ENCODE data around the gene S100PBP. TPM values are rescaled to one million over a fixed set of nuclear protein-coding genes. Genes with fewer than 3 reads are reported as not detected.

S100PBP gene
- total RNA-seq, 3 donors from 2014 or later, result 25.0 to 49.0 (median 29.5) TPM

DNA sequence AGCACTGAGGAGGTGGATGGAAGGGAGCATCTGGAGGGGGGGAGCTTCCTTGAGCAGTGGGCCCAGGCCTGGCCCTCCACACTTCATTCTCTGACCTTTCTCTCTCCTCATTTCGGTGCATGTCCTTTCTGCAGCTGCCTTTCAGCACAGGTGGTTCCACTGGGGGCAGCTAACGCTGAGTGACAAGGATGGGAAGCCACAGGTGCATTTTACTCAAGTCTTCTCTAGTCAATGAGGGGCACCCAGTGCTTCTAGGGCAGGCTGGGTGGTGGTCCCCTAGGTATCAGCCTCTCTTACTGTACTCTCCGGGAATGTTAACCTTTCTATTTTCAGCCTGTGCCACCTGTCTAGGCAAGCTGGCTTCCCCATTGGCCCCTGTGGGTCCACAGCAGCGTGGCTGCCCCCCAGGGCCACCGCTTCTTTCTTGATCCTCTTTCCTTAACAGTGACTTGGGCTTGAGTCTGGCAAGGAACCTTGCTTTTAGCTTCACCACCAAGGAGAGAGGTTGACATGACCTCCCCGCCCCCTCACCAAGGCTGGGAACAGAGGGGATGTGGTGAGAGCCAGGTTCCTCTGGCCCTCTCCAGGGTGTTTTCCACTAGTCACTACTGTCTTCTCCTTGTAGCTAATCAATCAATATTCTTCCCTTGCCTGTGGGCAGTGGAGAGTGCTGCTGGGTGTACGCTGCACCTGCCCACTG is 43.5 kb upstream of the S100PBP start:
- DNase-seq (ENCODE audit: low spot score in 2 of 2), result no peak
- Histone ChIP-seq H3K9me3 (no peaks in the 10 kb centered on the region), H3K4me3 (no peak overlapping the region), H3K4me1 (peaks cover 4 to 6% of the 10 kb centered on the region in 2 donors), H3K27ac (peak overlapping the region; percentile 40 to 73), H3K36me3 (no peaks in the 10 kb centered on the region), H3K27me3 (no peaks in the 10 kb centered on the region)
- TF ChIP-seq, protein P1, sequence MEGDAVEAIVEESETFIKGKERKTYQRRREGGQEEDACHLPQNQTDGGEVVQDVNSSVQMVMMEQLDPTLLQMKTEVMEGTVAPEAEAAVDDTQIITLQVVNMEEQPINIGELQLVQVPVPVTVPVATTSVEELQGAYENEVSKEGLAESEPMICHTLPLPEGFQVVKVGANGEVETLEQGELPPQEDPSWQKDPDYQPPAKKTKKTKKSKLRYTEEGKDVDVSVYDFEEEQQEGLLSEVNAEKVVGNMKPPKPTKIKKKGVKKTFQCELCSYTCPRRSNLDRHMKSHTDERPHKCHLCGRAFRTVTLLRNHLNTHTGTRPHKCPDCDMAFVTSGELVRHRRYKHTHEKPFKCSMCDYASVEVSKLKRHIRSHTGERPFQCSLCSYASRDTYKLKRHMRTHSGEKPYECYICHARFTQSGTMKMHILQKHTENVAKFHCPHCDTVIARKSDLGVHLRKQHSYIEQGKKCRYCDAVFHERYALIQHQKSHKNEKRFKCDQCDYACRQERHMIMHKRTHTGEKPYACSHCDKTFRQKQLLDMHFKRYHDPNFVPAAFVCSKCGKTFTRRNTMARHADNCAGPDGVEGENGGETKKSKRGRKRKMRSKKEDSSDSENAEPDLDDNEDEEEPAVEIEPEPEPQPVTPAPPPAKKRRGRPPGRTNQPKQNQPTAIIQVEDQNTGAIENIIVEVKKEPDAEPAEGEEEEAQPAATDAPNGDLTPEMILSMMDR (IDR thresholded peaks at IDR 0.05), result no peak
- TF ChIP-seq POLR2AphosphoS5 (IDR thresholded peaks at IDR 0.05), result no peak
- no peak for TF ChIP-seq POLR2A (IDR thresholded peaks at IDR 0.05)
- intact Hi-C loops (cut with DNase I; ENCODE audit: low total_unique reads), result no loop called here

DNA sequence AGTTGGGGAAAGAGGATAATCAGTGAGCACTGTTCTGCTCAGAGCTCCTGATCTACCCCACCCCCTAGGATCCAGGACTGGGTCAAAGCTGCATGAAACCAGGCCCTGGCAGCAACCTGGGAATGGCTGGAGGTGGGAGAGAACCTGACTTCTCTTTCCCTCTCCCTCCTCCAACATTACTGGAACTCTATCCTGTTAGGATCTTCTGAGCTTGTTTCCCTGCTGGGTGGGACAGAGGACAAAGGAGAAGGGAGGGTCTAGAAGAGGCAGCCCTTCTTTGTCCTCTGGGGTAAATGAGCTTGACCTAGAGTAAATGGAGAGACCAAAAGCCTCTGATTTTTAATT is 43.0 kb upstream of the S100PBP start:
- Histone ChIP-seq H3K27me3 (no peaks in the 10 kb centered on the region), H3K9me3 (no peaks in the 10 kb centered on the region), H3K36me3 (no peaks in the 10 kb centered on the region), H3K4me3 (no peak overlapping the region), H3K27ac (peak overlapping the region; percentile 40 to 73), H3K4me1 (peaks cover 4 to 6% of the 10 kb centered on the region in 2 donors)
- DNase-seq (ENCODE audit: low spot score in 2 of 2), result no peak
- TF ChIP-seq, protein P1 (IDR thresholded peaks at IDR 0.05), result no peak
- TF ChIP-seq POLR2AphosphoS5 (IDR thresholded peaks at IDR 0.05) (no peak), POLR2A (IDR thresholded peaks at IDR 0.05) (no peak)
- intact Hi-C loops (cut with DNase I; ENCODE audit: low total_unique reads), result no loop called here

DNA sequence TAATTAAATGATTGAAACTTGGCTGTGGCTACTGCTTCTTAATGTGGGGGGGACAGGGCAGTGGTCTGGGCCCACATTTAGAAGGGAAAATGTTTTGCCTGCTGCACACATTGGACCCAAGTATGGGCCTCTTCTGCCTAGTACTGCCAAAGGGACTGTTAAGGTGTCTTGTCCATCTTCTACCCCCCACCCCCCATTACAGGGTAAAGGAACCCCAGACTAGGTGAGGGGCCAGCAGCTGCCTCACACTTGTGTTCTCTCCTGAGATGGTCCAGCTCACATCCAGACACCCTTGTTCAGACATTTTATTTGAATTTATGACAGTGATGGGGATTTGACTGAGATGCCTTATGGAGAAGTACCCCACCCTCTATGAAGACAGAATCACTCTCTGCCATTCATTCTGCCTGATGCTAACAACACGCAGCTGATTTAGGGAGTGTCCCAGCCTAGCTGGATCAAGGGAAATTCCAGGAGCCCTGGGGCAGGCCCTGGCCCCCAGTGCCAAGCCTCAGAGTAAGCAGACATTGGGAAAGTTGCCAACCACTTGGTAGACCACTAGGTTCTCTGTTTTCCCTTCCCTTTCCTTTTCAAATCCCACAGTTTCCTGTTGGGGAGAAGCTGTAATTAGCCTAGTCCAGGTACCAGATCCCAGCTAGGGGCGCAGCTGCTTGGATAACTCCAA is 42.4 kb upstream of the S100PBP start:
- no peak for DNase-seq (ENCODE audit: low spot score in 2 of 2)
- Histone ChIP-seq H3K4me3 (no peak overlapping the region), H3K27me3 (no peaks in the 10 kb centered on the region), H3K36me3 (no peaks in the 10 kb centered on the region), H3K27ac (peak overlapping the region; percentile 58 to 65), H3K4me1 (peaks cover 4 to 6% of the 10 kb centered on the region in 2 donors), H3K9me3 (no peaks in the 10 kb centered on the region)
- intact Hi-C loops (cut with DNase I; ENCODE audit: low total_unique reads), result no loop called here
- no peak for TF ChIP-seq POLR2A (IDR thresholded peaks at IDR 0.05)
- no peak for TF ChIP-seq POLR2AphosphoS5 (IDR thresholded peaks at IDR 0.05)
- TF ChIP-seq, protein P1 (IDR thresholded peaks at IDR 0.05), result no peak

DNA sequence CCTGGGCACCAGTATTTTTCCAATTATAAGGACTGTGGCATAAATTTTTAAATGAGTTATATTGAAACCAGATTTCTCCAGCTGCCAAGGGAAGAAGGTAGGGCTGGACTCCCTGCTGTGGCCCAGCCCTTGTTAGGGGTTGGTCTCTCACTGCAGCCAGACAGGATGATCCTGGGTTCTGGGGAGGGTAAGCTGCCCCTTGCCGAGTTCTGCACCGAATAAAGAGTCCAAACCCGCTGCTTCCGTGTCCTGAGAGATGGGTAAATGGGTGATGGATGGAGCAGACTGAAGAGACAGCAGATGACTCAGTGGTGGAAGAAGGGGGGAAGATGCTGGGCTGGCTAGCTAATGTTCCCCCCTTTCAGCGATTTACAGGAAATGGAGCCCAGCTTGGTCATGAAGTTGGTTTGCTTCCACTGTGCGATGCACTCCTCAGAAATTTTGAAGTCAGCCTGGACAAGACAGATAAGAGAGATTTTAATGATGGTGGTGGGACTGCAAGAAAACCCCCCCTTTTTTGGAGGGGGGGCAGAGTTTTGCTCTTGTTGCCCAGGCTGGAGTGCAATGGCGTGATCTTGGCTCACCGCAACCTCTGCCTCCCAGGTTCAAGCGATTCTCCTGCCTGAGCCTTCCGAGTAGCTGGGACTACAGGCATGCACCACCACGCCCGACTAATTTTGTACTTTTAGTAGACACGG is 41.7 kb upstream of the S100PBP start:
- TF ChIP-seq POLR2A (IDR thresholded peaks at IDR 0.05) (no peak), POLR2AphosphoS5 (IDR thresholded peaks at IDR 0.05) (no peak)
- TF ChIP-seq, protein P1 (IDR thresholded peaks at IDR 0.05), result no peak
- Histone ChIP-seq H3K27ac (peak overlapping the region; percentile 58 to 65), H3K4me1 (peaks cover 4 to 6% of the 10 kb centered on the region in 2 donors), H3K36me3 (no peaks in the 10 kb centered on the region), H3K4me3 (no peak overlapping the region), H3K9me3 (no peaks in the 10 kb centered on the region), H3K27me3 (no peaks in the 10 kb centered on the region)
- DNase-seq (ENCODE audit: low spot score in 2 of 2), result no peak
- intact Hi-C loops (cut with DNase I; ENCODE audit: low total_unique reads), result no loop called here

DNA sequence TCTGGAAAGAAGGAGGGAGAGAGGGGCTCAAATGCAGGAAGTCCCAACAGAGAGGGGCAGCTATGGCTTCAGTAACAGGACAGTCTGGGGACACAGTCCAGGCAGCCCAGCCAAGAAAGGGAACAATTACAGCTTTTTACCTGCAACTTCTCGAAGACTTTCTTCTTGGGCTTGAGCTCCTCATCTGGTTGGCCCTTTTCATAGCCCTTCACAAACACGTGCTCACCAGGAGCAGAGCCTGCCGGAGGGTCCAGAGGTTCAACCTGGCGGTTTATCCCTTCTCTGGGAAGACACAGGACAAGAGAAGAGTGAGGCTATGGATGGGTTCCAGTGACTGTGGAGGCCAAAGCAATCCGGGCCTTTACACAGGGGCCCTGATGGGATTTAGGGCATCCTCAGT is 38.2 kb upstream of the S100PBP start:
- H3K9me3 ChIP-seq, result no peaks in the 10 kb centered on the region
- H3K4me3 ChIP-seq, result no peak overlapping the region
- peaks cover 0 to 4% of the 10 kb centered on the region in 2 donors for H3K4me1 ChIP-seq
- H3K27me3 ChIP-seq, result no peaks in the 10 kb centered on the region
- no peaks in the 10 kb centered on the region for H3K36me3 ChIP-seq
- intact Hi-C loops (cut with DNase I; ENCODE audit: low total_unique reads), result no loop called here
- TF ChIP-seq POLR2AphosphoS5 (IDR thresholded peaks at IDR 0.05), result no peak
- TF ChIP-seq POLR2A (IDR thresholded peaks at IDR 0.05), result no peak
- TF ChIP-seq, protein P1 (IDR thresholded peaks at IDR 0.05), result no peak
- no peak overlapping the region for H3K27ac ChIP-seq
- no peak for DNase-seq (ENCODE audit: low spot score in 2 of 2)

All from breast epithelium (tissue), 4 donors.